ENCODE data around the gene PRR33. TPM values are rescaled to one million over a fixed set of nuclear protein-coding genes. Genes with fewer than 3 reads are reported as not detected.
"Not testable (repeated sequence)": the region's sequence is repeated elsewhere in the genome, so short reads cannot be mapped to it uniquely, and the experiment has no call there.

PRR33 gene
- under 1 TPM; 0.04 to 0.07 (median 0.07) TPM for polyA plus RNA-seq (ENCODE audit: insufficient read length in 3 of 3)

- no peak for DNase-seq (ENCODE audit: low read depth in 3 of 3, low spot score in 2 of 3)
These were observed at the start of gene PRR33 for GRCh38 chr11:1891831-1892115. Gene PRR33, minus strand, starts transcription at chr11:1891895. Its CDS starts 1,311 bp downstream, at chr11:1890584.

GRCh38 chr11:1939788-1940187 is 48.1 kb upstream of the PRR33 start:
- DNase-seq (ENCODE audit: low read depth in 3 of 3, low spot score in 2 of 3) = not testable (repeated sequence)

- DNase-seq (ENCODE audit: low read depth in 3 of 3, low spot score in 2 of 3) = no peak
These were observed 47.4 kb upstream of the PRR33 start for GRCh38 chr11:1939006-1939625.

GRCh38 chr11:1938343-1939005 is 46.8 kb upstream of the PRR33 start:
- no peak for DNase-seq (ENCODE audit: low read depth in 3 of 3, low spot score in 2 of 3)

- no peak for DNase-seq (ENCODE audit: low read depth in 3 of 3, low spot score in 2 of 3)
These were observed 46.1 kb upstream of the PRR33 start for GRCh38 chr11:1937616-1938342.

- DNase-seq (ENCODE audit: low read depth in 3 of 3, low spot score in 2 of 3) = no peak
These were observed 45.3 kb upstream of the PRR33 start for GRCh38 chr11:1936781-1937615.

- DNase-seq (ENCODE audit: low read depth in 3 of 3, low spot score in 2 of 3) = no peak
These were observed 44.5 kb upstream of the PRR33 start for GRCh38 chr11:1936072-1936780.

GRCh38 chr11:1935156-1936071 is 43.7 kb upstream of the PRR33 start:
- no peak for DNase-seq (ENCODE audit: low read depth in 3 of 3, low spot score in 2 of 3)

GRCh38 chr11:1934335-1935155 is 42.9 kb upstream of the PRR33 start:
- DNase-seq (ENCODE audit: low read depth in 3 of 3, low spot score in 2 of 3) = no peak

GRCh38 chr11:1933416-1934334 is 42.0 kb upstream of the PRR33 start:
- DNase-seq (ENCODE audit: low read depth in 3 of 3, low spot score in 2 of 3) = no peak

GRCh38 chr11:1932681-1933080 is 41.0 kb upstream of the PRR33 start:
- no peak for DNase-seq (ENCODE audit: low read depth in 3 of 3, low spot score in 2 of 3)

- DNase-seq (ENCODE audit: low read depth in 3 of 3, low spot score in 2 of 3) = no peak
These were observed 40.4 kb upstream of the PRR33 start for GRCh38 chr11:1932105-1932480.

- no peak for DNase-seq (ENCODE audit: low read depth in 3 of 3, low spot score in 2 of 3)
These were observed 39.8 kb upstream of the PRR33 start for GRCh38 chr11:1931341-1932104.

- DNase-seq (ENCODE audit: low read depth in 3 of 3, low spot score in 2 of 3) = no peak
These were observed 38.8 kb upstream of the PRR33 start for GRCh38 chr11:1930462-1930830.

GRCh38 chr11:1929621-1930461 is 38.1 kb upstream of the PRR33 start:
- no peak for DNase-seq (ENCODE audit: low read depth in 3 of 3, low spot score in 2 of 3)

Data from right renal cortex interstitium (tissue), 3 donors.